Fibroblast of skin of back (primary cell): ENCODE data around the gene ZBTB49.

Source experiments
- DNase-seq: peaks from one replicate; pipeline ENCODE4 v3.0.0-alpha.2; 2013

Gene ZBTB49

DNA sequence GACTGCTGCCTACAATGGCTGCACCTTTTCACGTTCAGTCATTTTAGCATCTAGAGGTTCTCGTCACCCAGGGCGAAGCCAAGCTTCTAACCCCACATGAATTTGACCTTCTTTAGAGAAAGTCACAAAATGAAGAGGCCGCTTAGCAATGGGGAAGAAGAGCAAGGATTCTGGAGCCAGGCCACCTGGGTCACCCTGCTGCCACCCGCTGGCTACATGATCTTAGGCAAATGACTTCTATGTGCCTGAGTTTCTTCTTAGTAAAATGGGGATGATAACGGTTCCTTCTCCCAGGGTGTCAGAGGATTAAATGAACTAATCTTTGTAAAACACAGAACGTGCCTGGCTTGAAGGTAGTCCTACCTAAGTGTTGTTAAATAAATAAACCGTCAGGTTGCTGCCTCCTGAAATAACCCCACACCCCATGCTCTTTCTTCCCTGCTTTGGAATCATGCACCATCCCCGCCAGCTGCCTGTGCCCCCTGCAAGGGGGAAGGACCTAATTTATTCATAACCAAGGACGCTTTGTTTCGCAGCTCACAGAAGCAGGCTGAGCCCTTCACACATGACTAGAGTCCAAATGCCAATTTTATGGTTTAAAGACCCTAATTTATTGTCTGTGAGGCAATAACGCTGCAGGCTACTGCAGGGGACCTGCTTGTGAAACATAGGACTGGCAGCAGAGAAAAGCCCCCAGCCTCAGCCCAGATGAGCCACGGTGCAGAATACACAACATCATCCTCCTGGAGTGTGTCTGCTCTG, 68.2 kb downstream of the ZBTB49 start:
- DNase-seq, result no peak

GRCh38 chr4:4361883-4362282, 71.8 kb downstream of the ZBTB49 start:
- no peak for DNase-seq

- peak; percentile 17 for DNase-seq
Observed at GRCh38 chr4:4362991-4363697, 73.1 kb downstream of the ZBTB49 start.

DNA sequence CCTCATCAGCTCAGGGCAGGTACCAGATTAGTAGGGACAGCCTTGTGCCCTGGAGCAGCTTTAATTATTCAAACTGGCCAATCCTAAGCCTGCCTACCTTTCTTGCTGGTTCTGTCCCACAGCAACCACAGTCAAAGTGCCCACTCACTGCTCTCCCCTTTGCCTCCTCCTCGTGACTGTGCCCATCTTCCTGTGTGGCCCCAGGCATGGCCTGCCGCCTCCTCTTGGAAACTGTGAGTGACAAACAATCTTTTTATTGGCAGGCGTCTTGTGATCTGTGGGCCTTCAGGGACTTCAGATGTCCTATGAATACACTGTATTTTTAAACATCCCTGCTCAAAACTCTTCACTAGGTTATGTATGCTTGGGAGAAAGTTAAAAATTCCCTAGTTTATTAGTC, 74.0 kb downstream of the ZBTB49 start:
- no peak for DNase-seq

DNA sequence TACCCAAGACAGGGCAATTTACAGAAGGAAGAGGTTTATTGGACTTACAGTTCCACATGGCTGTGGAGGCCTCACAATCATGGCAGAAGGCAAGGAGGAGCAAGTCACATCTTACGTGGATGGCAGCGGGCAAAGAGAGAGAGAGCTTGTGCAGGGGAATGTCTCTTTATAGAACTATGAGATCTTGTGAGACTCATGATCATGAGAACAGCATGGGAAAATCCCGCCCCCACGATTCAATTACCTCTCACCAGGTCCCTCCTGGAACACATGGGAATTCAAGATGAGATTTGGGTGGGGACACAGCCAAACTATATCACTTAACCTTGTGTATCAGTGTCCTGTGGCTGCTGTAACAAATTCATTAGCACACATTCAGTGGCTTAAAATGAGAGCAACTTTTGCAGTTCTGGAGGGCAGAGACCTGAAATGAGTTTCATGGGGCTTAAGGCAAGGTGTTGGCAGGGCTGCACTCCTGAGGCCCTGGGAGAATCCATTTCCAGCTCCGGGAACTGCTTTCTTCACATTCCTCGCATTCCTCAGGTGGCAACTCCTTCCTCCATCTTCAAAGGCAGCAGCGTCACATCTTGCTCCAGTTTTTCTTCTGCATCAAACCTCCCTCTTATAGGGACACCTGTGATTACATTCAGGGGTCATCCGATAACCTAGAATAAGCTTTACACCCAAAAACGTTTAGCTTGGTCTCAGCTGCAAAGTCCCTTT, 74.6 kb downstream of the ZBTB49 start:
- DNase-seq, result no peak

- DNase-seq, result no peak
Observed at GRCh38 chr4:4368809-4369580, 78.9 kb downstream of the ZBTB49 start.
